G401 (cell line): Measurements from ENCODE around the gene B3GNT9. TPM values are rescaled to one million over a fixed set of nuclear protein-coding genes. Genes with fewer than 3 reads are reported as not detected.

Source experiments
- DNase-seq: peaks from one replicate; pipeline ENCODE4 v3.0.0-alpha.2; 2015; ENCODE audit warnings: low spot score
- in situ Hi-C: cut with HindIII; loops from 2 replicates; pipeline ENCODE4 v1.10.0; 2016; ENCODE audit warnings: low sequenced_read_pairs, mixed read lengths
- total RNA-seq: library from RNA; depleted of rRNA; stranded (reverse); fragments of >200 nt; shearing (Covaris generic); gene quantifications from 2 replicates; pipeline ENCODE4 v1.2.3, GENCODE V29; 2014

The B3GNT9 gene
- total RNA-seq, 1 experiment from 2014 or later: not detected

DNA sequence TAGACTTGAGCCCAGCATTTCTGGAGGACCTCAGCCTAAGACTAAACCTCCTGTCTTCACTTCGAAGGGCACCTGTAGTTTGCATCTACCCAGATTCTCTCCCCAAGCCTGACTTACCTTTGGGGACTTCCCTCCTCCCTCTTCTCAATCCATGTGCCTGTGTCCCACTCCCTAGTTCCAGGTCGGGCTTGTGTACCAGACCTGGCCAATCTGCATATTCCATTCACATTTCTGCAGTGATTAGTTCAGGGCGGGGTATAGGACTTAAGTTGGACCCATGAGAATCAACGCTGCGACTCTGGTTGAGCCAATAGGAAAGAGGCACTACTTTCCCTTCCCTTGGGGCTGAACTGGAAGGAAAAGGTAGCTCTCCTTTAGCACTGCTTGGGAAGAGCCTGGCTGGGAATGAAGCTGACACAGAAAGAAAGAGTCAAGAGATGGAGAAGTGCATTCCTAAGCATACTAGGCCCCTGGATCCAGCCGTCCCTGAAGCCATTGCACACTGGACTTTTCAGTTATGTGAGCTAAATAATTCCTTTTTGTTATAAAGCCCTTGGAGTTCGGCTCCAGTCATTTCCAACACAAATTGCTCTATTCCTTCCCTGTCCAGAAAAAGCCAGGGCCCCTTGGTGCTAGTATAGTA, 6.4 kb upstream of the B3GNT9 start:
- in situ Hi-C loops: no loop called here
- no peak for DNase-seq

GRCh38 chr16:67156143-67156844, 5.5 kb upstream of the B3GNT9 start:
- in situ Hi-C loops: no loop called here
- DNase-seq: no peak

DNA sequence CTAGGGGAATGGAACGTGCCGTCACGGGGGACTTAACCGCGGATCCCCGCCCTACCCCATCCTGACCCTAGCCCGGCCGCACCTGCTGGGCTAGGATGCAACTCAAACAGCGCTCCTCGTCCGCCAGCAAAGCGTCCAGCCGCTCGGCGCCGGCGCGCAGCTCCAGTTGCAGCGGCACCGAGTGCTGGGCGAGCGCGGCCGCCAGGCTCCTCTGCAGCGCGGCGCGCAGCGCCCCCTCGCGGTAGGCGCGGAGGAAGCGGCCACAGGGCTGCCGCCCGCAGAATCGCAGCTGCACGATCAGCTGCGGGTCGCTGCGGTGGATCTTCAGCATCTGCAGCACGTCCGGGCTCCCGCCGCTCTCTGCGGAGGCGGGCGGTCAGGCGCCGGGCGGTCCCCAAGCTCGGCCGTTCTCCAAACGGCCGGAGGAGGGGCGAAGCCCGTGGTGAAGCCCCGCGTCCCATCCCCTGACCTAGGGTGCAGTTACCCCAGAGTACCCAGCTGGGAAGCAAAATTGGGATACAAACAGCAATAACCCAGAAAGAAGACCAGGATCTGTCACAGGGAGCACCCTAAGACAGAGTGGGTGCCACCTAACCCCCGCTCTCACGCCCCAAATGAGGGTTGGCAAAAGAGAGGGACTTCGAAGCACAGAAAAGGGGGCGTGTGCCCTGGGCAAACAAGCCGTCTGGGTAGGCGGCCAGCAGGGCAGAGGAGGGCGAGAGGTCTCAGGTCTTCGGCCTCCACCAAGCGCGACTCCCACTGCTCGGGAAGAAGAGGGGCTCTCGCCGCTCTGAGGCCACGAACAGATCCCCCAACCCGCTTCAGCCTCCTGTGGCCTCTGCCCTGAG, 4.7 kb upstream of the B3GNT9 start:
- in situ Hi-C loops: no loop called here
- peak; percentile 63 for DNase-seq

GRCh38 chr16:67154578-67155294, 3.9 kb upstream of the B3GNT9 start:
- DNase-seq: no peak
- in situ Hi-C loops: no loop called here

DNA sequence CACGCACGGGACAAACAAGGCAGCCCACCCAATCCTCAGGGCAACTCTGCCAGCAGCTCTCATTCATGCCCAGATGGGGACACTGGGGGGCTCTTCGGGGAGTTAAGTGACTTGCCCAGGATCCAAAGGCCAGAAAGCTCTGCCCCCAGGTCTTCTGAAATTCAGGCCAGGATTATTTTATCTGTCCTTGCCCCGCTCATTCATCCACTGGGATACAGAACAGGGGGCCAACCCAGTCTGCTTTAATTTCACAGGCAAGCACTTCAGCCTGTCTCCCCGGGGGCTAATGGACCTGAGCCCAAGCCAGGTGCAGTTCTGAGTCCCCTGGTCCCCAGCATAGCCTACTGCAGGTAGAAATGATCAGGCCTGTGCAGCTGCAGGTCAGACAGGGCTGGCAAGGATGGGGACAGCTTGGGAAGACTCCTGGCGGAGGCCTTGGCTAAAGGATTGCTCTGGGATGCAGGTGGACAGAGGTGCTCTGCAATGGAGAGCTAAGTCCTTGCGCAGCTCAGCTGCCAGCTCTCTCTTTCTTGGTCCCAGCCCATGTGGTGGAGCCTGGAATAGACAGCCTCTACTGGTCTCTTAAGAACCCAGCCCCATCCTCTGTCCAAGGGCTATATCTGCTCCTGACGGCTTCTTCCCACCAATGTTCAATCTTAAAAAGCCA, 766 bp upstream of the B3GNT9 start:
- DNase-seq: no peak
- in situ Hi-C loops: no loop called here

GRCh38 chr16:67150047-67150832, 558 bp downstream of the B3GNT9 start:
- DNase-seq: no peak
- in situ Hi-C loops: no loop called here

GRCh38 chr16:67149276-67150046, 1.3 kb downstream of the B3GNT9 start:
- in situ Hi-C loops: no loop called here
- DNase-seq: no peak

- in situ Hi-C loops: no loop called here
Measured at GRCh38 chr16:67148656-67149275, 2.0 kb downstream of the B3GNT9 start.

GRCh38 chr16:67148221-67148620, 2.6 kb downstream of the B3GNT9 start:
- in situ Hi-C loops: no loop called here
- DNase-seq: no peak

More at GRCh38 chr16:67148656-67149275, 2.0 kb downstream of the B3GNT9 start:
- DNase-seq: no peak

- in situ Hi-C loops: no loop called here
- no peak for DNase-seq
Measured at GRCh38 chr16:67147437-67148140, 3.2 kb downstream of the B3GNT9 start.

DNA sequence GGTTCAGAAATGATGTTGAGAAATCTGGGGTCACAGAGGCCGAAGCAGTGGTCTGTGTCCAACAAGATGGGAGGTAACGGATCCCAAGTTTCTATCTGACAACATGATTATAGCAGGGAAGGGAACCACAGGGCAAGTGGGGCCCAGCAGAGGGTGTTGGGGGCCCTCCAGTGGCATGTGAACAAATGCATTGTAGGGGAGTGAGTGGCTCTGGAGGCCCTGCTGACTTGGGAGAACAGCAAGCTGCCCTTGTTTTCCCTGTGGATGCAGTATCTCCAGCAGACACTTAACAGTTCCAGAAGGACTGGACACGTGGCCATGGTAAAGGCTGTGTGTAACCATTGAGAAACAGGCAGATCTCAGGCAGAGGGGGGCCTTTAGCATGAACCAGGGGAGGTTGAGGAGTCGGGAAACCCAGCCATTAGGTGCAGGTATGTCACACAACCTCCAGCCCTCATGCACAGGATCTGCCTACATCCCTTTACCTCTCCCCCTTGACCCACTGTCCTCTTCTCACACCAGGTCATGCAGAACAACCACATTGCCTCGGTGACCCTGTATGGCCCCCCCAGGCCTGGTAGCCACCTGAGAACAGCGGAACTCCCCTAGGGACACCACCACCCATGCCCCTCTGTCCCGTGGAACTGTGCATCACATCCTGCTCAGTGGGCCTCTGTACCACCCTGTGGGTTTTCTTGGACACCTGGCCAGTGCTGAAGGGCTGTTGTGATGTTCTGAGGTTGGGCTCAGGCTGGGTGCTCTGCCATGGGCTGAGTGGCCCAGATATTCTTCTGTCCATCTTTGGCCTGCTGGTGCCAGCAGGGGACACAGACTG, 4.1 kb downstream of the B3GNT9 start:
- DNase-seq: no peak
- in situ Hi-C loops: no loop called here

DNA sequence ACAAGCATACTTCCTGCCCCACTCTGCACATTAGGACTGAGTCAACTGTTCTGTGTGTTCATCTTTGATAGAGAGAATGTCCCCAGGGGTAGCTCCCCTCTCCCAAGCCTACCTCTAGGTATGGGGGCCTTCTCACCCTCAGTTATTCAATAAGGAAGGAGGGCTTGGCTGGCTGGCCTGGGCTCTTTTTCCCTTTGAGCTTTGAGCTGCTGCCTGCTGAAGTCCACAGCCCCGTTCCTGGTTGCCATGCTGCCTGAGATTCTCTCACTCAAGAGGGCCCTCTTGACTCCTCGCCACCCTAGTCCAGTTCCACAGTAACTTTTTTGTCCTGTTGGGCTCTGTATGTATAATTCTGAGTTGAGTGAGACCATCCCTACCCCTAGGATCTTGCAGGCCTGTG, 5.1 kb downstream of the B3GNT9 start:
- DNase-seq: no peak

GRCh38 chr16:67144943-67145342, 5.9 kb downstream of the B3GNT9 start:
- in situ Hi-C loops: no loop called here
- no peak for DNase-seq

More for the DNA sequence above, 5.1 kb downstream of the B3GNT9 start:
- in situ Hi-C loops: no loop called here

DNA sequence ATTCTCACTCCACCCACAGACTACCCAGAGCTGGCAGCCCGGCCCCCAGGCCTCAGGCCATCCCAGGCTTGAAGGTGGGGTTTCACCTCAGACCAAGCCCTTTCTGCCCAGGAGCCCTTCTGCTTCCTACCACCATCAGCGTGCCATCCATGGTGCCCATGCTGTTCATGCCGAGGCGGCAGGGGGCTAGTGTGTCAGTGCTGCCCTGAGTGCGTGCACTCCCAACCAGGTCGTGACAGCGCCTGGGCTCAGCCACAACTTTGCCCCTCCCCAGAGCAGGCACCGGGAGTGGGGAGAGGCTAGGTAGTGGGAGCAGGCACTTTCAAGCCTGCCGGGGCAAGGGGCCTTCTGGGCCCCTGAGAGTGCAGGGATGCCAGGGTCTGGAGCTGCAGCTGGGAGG, 8.5 kb downstream of the B3GNT9 start:
- no peak for DNase-seq
- in situ Hi-C loops: no loop called here

DNA sequence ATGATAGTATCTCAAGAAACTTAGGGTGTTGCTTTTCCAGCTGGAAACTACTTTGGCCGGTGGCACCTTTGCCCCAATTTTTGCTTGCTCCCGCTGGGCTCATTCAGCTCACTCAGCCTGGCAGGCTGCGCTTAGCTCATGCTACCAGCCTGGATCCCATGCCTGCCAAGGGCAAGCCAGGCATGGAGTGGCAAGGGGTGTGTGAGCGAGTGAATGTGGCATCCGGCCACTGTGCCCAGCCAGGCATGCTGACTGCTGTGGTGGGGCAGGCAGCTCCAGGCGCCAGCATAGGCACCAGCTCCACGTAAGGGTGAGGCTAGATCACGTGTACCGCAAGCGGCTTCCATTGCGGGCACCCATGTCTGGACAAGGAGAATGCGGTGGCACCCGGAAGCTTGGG, 9.4 kb downstream of the B3GNT9 start:
- no peak for DNase-seq
- in situ Hi-C loops: no loop called here

DNA sequence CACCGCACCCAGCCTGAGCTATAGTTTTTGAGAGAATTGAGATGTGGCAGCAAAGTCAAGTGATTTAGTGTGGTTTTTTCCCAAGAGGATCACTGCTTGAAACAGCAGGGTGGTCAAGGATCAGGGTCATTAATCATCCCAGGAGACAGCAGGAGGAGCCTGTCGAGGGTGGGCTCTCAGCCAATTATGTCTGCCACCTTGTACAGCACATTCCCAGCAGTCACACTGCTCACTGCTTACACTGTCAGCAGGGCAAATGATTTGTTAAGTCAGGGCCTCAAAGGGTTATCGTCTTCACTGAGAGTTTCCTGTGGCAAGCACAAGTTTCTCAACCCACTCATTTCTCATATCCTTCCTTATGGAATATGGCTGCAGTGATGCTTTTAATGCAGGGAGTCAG, 13.2 kb downstream of the B3GNT9 start:
- in situ Hi-C loops: no loop called here
- no peak for DNase-seq
